HG03439 (cell line): ENCODE results near the gene NCAPD2.
"Not testable (repeated sequence)": the region's sequence is repeated elsewhere in the genome, so short reads cannot be mapped to it uniquely, and the experiment has no call there.

Source experiments
- ATAC-seq: cut with Tn5 transposase; IDR thresholded peaks from one replicate; pipeline ENCODE4 v1.9.1; 2021; ENCODE audit warnings: mild to moderate bottlenecking, moderate library complexity; ENCODE audit not compliant: unreplicated experiment

Gene NCAPD2

DNA sequence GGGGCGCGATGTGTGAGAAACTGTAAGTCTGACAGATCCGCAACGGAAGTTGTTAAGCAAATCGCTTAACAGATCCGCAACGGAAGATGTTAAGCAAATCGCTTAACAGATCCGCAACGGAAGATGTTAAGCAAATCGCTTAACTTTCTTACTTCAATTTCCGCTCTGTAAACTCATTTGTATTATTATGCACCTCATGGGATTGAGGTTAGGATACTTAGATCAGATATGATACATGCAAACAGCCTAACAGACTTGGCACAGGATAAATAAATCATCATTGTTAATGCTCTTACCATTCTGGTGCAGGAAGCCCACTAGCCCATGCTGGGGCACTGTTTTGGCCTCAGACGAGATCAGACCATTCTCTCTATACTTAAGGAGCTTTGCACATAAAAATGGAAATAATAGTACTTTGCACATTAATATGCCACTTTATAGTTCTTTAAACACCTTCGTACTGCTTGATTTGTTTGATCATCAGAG is 399 bp downstream of the NCAPD2 start:
- no peak for ATAC-seq

DNA sequence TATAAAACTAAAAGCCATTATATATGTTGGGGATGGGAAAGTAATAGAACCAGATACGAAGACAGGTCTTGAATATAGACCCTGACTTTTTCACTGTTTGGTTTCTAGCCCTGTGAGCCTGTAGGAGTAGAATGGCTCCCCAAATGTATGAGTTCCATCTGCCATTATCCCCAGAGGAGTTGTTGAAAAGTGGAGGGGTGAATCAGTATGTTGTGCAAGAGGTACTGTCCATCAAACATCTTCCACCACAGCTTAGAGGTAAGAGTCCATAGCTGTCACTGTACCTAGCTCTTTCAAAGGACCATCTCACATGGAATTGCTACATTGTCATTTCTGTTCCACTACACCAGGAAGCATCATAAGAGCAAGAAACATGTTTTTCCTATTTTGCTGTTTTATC is 1.1 kb downstream of the NCAPD2 start:
- ATAC-seq = no peak

DNA sequence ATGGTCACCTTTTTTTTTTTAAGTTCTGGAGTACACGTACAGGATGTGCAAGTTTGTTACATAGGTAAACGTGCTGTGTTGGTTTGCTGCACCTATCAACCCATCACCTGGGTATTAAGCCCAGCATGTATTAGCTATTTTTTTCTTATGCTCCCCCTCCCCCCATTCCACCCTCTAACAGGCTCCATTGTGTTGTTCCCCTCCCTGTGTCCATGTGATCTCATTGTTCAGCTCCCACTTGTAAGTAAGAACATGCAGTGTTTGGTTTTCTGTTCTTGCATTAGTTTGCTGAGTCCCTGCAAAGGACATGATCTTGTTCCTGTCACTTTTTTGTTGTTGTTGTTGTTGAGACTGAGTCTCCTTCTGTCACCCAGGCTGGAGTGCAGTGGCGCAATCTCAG is 3.4 kb downstream of the NCAPD2 start:
- ATAC-seq = not testable (repeated sequence)

DNA sequence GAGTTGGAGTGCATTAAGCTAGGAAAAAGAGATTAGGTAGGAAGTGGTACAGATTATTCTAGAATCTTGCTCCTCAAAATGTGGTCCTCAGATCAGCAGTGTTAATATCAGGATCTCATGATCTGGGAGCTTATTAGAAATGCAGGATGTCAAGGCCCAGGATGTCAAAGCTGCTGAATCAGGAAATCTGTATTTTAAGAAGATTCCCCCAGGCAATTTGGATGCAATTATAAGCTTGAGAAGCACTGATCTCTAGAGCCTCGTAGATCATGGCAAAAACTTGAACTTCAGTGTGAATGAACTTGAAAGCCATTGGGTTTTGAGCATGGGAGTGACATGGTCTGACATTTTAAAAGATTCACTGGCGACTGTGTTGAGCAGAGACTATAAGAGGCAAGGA is 6.6 kb downstream of the NCAPD2 start:
- no peak for ATAC-seq

DNA sequence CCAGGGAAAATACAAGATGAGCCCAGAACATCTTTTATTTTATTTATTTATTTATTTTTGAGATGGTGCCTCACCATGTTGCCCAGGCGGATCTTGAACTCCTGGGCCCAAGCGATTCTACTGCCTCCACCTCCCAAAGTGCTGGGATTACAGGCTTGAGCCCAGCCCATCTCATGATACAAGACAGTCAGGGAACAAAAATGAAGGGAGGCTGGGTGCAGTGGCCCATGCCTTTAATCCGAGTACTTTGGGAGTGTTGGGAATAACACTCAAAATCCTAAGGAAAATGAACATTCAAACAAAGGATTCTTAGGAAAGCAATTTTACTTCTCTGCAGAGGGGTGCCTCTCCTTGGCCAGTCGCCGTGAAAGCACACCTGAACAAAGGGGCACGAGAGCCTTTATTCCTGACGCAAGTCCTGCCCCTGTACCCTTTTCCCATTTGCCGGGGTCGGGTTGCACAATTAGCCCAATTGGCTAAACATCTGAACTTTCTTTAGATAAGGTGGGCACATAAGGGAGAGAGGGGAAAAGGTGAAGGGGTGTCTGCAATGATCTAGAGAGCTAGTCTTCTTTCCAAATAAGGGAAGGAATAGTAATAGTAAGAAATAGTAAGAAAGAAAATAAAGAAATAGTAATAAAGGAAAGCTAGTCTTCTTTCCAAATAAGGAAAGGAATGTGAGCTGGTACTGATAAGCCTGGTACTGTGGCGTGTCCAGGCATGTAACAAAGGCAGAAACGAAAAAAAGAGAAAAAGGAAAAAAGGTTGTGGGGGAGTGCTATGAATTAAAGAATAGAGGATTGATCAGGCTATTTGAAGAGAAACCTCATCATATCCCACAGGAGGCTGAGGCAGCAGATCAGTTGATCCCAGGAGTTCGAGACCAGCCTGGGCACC is 13.4 kb downstream of the NCAPD2 start:
- ATAC-seq = no peak

DNA sequence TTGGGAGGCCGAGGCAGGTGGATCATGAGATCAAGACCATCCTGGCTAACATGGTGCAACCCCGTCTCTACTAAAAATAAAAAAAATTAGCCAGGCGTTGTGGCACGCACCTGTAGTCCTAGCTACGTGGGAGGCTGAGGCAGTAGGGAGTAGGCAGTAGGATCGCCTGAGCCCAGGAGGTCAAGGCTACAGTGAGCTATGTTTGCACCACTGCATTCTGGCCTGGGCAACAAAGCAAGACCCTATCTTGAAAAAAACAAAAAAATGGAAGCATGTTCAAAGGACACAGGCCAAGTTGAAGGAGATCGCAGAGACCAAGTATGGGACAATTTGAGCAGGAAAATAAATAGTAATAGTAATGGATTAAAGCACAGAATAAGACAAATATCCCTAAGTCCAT is 14.2 kb downstream of the NCAPD2 start:
- ATAC-seq = no peak

DNA sequence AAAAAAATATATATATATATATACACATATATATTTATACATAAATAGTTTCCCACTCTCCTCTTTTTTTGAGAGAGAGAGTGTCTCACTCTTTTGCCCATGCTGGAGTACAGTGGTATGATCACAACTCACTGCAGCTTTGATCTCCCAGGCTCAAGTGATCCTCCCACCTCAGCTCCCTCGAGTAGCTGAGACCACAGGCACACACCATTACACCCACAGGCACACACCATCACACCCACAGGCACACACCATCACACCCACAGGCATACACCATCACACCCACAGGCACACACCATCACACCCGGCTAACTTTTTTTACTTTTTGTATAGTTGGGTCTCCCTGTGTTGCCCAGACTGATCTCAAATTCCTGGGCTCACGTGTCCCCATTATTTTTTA is 26.3 kb downstream of the NCAPD2 start:
- ATAC-seq = no peak

DNA sequence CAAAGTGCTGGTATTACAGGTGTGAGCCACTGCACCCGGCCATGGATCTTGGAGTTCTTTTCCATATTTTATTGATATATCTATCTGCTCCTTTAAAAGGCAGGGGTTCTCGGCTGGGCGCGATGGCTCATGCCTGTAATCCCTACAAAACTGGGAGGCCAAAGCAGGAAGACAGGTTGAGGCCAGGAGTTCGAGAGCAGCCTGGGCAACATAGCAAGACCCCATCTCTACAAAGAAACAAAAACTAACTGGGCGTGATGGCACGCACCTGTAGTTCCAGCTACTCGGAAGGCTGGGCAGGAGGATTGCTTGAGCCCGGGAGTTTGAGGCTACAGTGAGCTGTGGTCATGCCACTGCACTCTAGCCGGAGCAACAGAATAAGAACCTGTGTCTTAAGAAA is 28.3 kb downstream of the NCAPD2 start:
- ATAC-seq = no peak

DNA sequence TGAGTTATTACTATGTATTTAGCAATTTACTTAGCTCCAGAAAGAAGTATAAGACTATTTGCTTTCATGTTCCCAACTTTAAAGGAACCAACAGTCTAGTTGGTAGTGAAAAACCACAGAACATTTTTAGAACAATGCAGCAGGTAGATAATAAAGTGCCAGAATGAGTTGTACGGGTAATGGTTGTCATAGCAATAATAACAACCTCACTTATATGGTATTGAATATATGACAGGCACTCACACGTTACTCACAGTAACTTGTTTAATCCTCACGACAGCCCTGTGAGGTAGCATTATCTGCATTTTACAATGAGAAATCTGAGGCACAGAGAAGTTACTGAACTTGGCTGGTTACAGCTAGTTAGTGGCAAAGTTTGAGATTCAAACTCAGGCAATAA is 29.8 kb downstream of the NCAPD2 start:
- no peak for ATAC-seq

DNA sequence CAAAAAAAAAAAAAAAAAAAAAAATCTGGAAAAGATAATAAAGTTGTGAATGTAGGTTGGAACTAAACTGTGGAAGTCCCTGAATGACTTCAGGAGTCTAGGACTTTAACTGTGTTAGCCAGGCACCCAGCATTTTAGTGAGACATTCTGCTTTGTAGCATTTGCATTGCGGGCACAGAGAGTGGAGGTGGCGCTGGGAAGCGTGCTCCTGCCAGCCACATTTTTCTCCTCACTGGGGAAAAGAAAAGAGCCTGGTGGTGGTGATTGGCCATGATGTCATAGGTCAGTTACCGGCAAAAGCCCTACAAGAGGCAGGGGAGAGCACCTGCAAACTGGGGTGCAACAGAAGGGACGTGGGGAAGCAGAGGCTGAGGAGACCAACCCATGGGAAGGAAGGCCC is 30.7 kb downstream of the NCAPD2 start:
- ATAC-seq = no peak

DNA sequence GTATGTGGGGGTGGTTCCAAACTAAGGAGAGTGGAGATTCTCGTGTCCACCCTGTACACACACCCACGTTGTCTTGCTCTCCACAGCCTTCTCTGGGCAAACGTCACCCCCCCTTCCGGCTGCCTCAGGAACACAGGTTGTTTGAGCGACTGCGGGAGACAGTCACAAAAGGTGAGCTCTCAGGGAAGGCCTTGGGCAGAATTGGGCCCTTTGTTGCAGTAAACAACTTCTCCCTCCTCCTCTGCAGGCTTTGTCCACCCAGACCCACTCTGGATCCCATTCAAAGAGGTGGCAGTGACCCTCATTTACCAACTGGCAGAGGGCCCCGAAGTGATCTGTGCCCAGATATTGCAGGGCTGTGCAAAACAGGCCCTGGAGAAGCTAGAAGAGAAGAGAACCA is 32.3 kb downstream of the NCAPD2 start:
- no peak for ATAC-seq

DNA sequence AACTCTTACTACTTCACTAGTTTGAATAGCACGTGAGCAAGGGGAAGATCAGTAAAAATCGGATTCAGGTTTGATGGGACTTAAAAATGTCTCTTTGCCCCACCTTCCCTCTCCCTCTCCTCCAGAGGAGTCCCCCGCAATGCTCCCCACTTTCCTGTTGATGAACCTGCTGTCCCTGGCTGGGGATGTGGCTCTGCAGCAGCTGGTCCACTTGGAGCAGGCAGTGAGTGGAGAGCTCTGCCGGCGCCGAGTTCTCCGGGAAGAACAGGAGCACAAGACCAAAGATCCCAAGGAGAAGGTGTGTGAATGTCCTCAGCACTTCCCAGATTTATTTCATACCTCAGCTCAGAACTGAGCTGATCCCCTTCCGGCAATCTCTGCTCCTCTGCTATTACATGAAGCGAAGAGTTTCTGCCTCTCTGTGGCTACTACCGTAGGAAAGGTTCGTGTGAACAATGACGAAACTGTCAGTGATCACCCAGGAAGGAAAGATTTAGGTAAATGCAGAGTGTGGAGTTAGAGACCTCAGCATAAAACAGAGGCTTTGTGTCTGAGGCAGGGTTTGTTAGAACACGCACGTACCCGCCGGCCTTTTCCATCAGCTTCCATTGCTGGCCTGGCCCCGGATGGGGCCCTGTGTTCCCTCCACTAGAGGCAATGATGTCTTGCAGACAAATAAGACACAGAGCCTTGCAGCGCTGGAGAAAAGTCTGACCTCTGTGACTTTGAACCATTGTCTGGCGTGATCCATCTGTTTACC is 33.0 kb downstream of the NCAPD2 start:
- ATAC-seq = no peak

DNA sequence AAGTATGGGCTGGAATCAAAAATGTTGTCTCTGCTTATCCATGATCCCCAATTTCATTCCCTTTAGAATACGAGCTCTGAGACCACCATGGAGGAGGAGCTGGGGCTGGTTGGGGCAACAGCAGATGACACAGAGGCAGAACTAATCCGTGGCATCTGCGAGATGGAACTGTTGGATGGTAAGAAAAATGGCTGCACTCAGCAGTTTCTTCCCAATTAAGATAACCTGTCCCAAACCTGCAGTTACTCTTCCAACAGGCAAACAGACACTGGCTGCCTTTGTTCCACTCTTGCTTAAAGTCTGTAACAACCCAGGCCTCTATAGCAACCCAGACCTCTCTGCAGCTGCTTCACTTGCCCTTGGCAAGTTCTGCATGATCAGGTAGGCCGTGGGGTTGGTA is 33.8 kb downstream of the NCAPD2 start:
- ATAC-seq = no peak

DNA sequence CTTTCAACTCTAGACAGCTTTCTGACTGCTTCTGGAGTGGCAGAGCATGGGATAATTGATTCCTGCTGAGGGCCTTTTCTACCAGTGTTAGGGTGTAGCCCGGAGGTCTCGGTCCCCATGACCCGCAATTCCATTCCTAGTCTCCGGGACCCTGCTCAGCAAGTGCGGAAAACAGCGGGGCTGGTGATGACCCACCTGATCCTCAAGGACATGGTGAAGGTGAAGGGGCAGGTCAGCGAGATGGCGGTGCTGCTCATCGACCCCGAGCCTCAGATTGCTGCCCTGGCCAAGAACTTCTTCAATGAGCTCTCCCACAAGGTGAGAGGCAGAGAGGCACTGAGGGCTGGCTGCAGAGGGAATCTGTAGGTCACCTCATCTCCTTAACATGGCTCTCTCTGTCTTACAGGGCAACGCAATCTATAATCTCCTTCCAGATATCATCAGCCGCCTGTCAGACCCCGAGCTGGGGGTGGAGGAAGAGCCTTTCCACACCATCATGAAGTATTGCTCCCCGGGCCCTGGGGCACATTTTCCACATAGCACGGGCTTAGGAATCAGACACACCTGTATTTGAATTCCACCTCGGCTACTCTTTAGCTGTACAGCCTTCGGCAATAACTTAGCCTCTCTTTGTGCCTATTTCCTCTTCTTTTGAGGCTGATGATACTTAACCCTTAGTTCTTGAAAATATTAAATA is 34.8 kb downstream of the NCAPD2 start:
- no peak for ATAC-seq

DNA sequence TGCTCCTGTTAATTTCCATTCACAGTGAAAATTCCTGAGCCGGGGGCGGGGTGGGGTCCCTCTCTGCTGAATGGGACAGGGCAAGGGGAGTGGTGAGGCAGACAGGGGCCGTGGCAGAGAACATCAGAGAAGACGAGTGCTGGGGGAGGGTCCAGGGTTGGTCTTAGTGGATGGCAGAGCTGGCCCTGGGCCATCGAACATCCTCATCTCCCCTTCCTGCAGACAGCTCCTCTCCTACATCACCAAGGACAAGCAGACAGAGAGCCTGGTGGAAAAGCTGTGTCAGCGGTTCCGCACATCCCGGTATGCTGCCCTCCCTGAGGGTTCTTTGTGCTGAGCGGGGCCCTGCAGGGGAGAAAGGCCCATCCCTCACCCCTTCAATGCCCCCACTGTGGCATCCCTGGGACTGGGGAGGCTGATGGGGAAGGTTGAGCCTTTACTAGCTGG is 35.4 kb downstream of the NCAPD2 start:
- ATAC-seq = no peak

DNA sequence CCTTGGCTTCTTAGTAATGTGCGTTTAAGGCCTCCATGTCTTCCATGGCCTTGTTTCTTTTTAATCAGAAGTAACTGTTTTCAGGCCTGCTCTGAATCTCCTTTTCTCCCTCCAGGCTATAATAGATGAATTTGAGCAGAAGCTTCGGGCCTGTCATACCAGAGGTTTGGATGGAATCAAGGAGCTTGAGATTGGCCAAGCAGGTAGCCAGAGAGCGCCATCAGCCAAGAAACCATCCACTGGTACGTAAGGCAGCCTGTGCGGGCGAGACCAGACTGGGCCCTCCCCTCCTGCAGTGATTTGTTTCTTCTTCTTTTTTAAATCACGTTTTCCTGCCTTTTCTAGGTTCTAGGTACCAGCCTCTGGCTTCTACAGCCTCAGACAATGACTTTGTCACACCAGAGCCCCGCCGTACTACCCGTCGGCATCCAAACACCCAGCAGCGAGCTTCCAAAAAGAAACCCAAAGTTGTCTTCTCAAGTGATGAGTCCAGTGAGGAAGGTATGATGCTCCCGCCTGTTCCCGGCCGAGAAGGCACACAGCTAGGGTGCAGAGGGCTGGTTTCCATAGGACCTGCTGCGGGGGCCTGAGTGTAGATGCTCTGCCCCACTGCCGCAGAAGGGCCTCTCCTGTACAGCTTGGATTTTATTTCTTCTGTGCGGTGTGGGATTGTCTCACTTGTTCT is 36.8 kb downstream of the NCAPD2 start:
- no peak for ATAC-seq

DNA sequence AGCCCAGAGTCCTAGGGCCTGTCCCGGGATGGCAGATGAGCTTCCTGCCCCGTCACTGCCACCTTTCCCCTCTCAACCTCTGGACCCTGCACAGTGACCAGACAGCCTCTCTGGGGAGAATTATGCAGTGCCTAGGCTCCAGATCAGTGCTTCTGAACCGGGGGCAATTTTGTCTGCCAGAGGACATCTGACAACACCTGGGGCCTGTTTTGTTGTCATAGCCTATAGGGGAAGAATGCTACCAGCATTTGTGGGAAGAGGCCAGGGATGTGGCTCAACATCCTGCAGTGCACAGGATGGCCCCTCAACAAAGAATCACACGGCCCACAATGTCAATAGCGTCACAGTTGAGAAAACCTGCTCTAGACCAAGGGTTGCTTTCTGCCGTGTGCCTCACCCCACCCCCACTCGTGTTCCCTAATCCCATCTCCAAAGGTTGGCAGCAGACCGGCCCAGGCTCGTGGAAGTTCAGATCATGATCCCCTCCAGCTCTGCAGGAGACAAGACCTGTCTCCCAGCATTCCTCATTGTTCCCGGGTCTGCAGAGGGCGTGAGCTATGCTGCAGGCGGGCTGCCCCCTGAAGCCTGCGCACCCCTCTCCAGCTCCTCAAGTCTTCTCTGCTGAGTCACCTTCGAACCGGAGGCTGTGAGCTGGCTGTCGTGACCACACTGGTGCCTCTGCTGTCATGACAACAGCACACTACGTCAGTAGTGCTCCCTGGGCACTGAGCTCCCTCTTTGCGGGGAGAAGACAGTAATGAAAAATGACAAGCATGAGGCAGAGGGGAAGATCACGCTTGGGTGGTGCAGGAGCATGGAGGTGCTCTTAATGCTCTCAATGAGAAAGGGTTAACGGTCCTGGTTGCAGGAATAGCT is 38.4 kb downstream of the NCAPD2 start:
- no peak for ATAC-seq

DNA sequence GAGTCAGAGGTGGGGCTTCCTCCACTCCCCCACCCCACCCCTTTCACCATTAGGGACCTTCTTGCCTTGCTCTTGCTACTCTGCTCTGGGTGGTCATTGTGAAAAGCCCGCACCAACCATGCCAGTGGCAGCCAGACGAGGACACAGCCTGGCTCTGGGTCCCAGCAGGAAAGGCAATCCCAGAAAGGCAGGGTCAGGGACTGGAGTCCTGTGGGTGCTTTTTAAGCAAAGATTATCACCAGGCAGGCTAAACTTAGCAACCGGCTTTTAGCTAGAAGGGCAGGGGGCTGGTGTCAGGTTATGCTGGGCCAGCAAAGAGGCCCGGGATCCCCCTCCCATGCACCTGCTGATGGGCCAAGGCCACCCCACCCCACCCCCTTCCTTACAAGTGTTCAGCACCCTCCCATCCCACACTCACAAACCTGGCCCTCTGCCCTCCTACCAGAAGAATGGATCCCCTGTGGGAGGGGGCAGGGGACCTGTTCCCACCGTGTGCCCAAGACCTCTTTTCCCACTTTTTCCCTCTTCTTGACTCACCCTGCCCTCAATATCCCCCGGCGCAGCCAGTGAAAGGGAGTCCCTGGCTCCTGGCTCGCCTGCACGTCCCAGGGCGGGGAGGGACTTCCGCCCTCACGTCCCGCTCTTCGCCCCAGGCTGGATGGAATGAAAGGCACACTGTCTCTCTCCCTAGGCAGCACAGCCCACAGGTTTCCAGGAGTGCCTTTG is 39.2 kb downstream of the NCAPD2 start:
- peak; percentile 3 for ATAC-seq

DNA sequence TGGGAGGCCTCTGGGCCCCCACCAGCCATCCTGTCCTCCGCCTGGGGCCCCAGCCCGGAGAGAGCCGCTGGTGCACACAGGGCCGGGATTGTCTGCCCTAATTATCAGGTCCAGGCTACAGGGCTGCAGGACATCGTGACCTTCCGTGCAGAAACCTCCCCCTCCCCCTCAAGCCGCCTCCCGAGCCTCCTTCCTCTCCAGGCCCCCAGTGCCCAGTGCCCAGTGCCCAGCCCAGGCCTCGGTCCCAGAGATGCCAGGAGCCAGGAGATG is 39.7 kb downstream of the NCAPD2 start:
- ATAC-seq = peak; percentile 2
